Activated T-cell treated with anti-CD3 and anti-CD28 coated beads for 1 hour (primary cell): Measurements from ENCODE around the gene EDC3.
"Not testable (repeated sequence)": the region's sequence is repeated elsewhere in the genome, so short reads cannot be mapped to it uniquely, and the experiment has no call there.

Experiments used
- DNase-seq: peaks from one replicate; pipeline ENCODE4 v3.0.0-alpha.2; 2020; ENCODE audit warnings: low read depth

The EDC3 gene

GRCh38 chr15:74609938-74610301 lies 85.9 kb downstream of the EDC3 start:
- no peak for DNase-seq

DNA sequence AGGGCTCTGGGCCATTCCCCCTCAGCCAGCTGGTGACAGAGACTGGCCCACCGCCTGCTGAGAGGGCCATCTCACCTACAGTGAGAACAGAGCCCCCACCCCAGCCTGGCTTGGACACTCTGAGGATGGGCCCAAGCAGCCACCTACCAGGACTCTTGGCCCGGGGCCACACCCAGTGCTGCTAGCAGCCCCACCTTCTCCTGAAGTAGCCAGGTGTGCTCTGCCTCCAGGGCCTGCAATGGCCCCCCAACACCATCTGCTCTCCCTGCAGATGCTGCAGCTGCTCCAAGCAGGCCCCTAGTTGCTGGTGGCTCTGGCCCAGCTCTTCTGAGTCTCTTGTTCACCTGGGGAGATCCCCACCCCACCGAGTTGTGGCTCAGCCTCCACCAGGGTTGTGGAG lies 87.0 kb downstream of the EDC3 start:
- no peak for DNase-seq

DNA sequence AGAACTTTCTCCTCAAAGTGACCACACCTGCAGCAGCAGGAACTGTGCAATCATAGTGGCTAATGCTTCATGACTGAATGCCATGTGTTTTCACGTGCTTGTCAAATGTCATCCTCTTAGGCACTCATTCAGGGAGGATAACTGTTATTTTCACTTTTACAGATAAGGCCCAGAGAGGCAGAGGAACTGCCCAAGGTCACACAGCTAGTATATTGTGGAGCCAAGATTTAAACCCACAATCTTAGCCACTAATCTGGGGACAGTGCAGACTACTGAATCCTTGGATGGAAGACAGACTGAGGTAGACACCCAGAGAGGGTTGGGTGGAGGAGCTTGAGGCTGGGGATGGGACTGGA lies 90.1 kb downstream of the EDC3 start:
- DNase-seq, result no peak

DNA sequence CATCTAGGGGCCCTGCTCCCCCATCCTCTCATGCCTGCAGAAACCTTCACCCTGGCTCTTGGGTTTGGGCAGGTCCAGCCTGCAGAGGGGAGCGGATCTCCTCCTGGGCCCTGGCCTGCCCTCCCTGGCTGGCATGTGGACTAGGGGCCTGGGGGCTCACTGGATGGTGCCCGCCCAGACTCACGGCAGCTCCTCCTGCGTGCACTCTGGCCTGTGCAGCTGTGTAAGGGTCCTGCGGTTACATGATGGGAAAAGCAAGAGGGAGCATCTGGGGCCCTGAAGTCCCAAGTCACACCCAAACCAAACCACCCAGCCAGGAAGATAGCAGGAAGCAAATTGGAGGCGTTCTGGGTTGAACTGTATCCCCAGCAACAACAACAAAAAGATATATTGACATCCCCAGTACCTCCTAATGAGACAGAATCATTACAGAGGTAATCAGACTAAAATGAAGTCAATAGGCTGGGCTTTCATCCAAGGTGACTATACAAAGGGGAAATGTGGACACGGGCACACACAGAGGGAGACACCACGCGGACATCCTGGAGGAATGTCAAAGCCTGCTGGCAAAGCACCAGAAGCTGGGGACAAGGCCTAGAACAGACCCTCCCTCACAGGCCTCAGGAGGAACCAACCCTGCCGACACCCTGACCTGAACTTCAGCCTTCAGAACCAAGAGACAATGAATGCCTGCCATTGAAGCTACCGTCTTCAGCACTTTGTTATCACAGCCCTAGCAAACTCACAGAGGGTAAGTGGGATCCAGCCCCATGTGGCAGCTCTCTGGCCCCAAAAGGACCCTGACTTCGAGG lies 90.6 kb downstream of the EDC3 start:
- DNase-seq, result no peak

DNA sequence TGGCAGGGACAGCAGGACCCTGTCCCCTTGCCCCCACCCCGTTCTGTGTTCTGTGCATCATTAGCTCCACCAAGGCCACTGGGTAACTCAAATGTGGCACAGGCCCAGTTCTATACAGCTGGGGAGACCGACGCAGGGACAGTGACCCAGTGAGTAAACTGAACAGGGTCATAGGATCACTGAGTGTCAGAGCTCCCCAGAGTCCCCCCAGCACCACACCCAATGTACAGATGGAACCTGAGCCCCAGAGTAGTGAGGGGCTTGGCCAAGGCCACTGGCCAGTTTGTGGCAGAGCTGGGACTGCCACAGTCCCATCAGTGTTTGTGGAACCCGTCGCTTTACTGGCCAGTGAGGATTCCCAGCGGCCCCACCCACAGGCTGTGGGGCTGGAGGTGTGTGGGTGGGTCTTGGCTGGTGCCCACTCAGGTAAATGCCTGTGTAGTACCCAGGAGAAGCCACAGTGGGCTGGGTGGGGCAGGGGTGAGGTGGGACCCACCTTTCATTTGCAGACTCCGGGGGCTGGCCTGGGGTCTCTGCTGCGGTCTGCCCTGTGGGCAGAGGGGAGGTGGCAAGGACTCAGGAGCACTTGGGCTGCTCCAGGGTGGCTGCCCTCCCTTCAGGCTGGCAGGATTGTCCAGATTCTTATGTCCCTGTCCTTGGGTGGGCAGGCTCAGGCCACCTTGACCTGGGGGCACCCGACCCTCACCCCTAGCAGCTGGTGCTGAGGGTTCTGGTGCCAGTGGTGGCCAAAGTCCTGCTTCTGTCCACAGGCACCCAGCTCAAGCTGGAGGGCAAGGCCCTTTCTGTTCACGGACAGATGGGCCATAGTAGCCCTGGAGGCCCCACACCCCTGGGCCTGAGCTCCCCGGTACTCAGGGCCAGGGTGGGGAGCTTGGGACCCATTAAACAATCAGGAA lies 91.8 kb downstream of the EDC3 start:
- DNase-seq, result no peak

DNA sequence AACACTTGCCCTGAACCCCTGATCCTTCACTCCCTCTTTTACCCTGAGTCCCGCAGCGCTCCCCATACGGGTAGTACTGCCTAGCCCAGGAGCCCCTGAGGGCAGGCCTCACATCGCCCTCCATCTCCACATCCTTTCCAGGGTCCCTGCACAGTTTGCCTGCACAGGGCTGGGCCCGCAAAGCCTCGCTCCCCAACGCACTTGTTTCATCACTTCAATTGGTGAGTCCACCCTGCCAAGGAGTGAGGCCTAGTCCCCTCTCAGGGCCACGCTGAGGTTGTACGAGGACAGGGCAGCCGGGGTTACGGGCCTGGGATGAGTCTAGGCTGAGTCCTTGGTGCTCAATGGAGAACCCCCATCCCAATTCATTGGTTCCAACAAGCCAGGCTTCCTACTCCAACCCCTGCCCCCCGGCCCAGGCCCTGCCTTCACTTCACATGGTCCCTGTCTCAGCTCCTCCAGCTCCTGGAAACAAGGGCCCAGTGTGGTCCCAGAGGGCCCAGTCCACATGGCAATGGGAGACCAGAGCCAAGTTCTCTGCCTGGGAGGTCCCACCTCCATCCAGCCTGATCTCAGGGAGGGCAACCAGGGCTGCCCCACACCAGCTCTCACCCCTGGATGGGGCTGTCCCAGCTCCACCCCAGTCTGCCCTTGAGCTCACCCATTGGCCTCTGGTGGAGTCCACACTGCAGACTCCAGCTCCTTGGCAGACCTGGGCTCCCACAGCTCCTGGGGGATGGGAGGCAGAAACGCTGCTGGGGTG lies 92.6 kb downstream of the EDC3 start:
- DNase-seq, result no peak

GRCh38 chr15:74599156-74599555 lies 96.7 kb downstream of the EDC3 start:
- no peak for DNase-seq

DNA sequence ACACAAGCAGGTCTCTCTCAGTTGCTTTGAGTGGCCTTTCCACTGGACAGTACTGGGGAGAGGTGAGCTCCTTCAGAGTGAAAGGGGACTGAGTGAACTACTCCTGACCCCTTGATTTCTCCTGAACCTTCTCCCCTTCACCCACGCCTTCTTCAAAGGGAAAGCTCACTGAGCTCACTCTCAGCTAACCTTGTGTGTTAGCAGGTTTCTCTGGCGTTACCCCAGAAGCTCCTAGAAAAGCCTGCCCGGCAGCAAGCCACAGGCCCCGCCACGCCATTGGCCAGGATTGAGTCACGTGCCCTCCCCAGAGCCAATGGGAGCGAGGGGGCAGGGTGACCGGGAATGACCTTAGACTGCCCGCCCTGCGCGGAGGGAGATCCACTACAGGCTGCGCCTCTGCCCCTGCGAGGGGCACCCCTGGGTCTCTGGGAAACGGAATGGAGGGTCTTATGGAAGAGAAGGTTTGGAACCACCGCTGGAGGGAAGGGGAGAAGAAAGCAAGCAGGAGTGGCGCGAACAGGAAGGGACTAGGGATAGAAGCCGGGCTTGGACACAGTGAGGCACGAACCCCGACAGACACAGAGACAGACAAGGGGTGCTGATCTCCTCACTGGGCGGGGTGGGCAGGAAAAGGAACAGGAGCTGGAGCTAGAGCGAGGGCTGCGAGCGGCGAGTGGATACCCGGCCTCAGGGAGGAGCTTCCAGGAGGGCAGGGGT lies 97.5 kb downstream of the EDC3 start:
- peak; percentile 78 for DNase-seq

DNA sequence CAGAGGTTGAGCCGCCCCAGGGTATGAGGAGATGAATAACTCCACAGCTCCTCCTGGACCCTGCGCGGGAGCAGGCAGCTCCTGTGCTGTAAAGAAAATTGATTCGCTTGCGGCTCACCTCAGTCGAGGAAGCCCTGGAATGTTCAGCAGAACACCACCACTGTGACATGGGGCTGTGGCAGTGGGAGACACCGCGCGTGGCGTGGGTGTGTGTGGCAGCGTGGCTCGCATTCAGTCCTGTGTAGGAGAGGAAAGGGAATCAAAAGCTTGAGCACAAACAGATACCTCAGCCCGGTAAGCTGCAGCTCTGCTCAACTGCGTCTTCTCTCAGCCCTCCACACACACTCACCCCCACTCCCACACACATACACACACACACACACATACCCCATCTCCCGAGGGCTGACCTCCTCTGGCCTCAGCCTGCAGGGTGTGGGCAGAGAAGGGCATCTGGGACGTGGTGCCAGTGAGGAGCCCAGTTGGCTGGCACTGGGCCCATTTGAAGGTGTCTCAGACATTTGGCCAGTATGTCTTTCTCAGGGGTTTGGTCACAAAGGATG lies 98.6 kb downstream of the EDC3 start:
- DNase-seq, result not testable (repeated sequence)

GRCh38 chr15:74596736-74597135 lies 99.1 kb downstream of the EDC3 start:
- not testable (repeated sequence) for DNase-seq

DNA sequence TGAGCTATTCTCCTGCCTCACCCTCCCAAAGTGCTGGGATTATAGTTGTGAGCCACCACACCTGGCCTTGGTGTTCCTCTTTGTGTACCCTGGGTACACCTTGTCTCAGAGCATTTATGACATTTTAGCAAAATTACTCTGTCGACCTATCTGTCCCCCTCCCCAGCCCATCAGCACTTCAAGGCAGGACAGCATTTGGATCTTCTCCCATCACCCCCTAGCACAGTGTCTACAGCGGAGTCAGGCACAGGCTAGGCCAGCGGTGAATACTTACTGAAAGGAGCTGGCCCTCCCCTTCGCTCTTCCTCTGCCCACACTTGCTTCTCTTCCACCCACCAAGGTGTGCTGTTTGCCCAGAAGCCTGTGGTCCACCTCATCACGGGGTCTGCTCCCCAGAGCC lies 100.6 kb downstream of the EDC3 start:
- DNase-seq, result no peak

DNA sequence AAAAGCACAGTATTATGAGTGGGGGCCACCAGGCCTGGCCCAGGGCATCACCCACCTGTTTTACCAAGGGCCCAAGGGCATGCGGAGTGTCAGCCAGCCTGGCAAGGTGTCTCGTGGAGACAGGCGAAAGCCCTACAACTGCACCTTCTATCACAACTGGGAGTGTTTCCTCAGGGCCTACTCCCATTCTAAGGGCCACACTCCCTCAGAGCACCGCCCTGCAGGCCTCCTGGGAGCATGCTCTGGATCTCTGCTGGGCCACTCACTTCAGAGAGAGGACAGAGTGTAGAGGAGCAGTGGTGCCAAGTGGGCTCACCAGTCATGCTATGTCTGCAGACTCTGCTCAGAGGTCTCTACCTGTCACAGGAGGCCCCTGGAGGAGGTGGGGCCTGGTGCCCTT lies 101.4 kb downstream of the EDC3 start:
- DNase-seq, result no peak

GRCh38 chr15:74593122-74593521 lies 102.7 kb downstream of the EDC3 start:
- DNase-seq, result no peak

- DNase-seq, result no peak
Measured at GRCh38 chr15:74592222-74592621, 103.6 kb downstream of the EDC3 start.

DNA sequence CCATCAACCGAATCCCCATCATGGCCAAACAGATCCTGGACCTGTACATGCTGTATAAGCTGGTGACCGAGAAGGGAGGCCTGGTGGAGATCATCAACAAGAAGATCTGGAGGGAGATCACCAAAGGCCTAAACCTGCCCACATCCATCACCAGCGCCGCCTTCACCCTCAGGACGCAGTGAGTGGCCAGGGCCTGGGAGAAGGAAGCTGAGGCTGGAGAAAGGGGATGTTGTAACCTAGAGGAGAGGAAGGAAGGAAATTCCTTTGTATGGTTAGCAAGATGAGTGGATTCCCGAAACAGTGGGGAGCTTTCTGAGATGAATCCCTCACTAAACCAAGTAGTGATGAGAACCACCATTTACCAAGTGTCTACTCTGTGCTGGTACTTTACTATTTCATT lies 106.0 kb downstream of the EDC3 start:
- DNase-seq, result no peak

DNA sequence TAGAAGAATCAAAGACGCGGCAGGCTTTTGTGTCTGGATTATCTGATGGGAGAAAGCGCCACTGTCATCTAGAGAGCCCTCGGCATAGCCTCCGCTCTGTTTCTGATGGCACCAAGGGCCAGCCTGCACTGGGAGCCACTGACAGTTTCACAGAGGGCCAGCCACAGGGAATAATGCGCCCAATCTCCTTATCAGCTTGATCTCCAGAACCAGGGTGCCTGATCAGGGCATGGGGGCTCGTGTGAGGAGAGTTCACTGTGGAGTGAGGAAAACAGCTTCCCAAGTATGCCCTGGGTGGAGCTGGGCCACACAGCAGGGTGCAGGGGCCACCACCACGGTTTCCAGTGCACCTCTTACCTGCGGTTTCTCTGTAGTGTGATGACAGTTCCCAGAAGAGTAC lies 110.0 kb downstream of the EDC3 start:
- DNase-seq, result no peak

DNA sequence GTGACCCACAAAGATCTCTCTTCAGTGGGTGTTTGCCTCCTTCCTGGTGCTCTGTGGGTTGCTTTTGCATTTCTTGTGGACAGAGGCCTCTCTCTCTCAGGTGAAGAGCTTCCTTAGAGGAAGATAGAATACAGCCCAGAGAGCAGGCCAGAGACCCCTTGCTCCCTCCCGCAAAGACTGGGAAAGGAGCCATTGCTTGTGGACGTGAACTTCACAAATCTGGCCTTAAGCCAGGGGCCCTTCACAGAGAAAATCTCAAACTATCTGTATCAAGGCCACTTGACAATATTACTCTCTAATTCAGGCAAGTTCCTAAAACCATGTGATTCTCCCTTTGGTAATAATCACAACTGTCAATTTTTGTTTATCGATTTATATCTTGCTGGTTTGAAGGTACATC lies 110.6 kb downstream of the EDC3 start:
- no peak for DNase-seq

- DNase-seq, result no peak
Measured at GRCh38 chr15:74584779-74585178, 111.0 kb downstream of the EDC3 start.

- no peak for DNase-seq
Measured at GRCh38 chr15:74584204-74584603, 111.6 kb downstream of the EDC3 start.
